ENCODE results near the gene OTOP1.

Gene OTOP1

GRCh38 chr4:4226606-4227438 is at the start of gene OTOP1:
TSS of gene OTOP1 (minus strand) at chr4:4226929. CDS start at chr4:4226864, 65 bp downstream.
- H3K4me3 ChIP-seq (replicated peaks in 1 of 2; ENCODE audit: low read depth in 2 of 2, low read length in 2 of 2) = no peak within 1 kb of the TSS
- no peak for DNase-seq (ENCODE audit: low read depth in 2 of 2)
- TF ChIP-seq CTCF (IDR thresholded peaks at IDR 0.05; ENCODE audit: low read depth, low read length) = no peak

GRCh38 chr4:4274226-4274625 is 47.5 kb upstream of the OTOP1 start:
- H3K4me3 ChIP-seq (replicated peaks in 1 of 2; ENCODE audit: low read depth in 2 of 2, low read length in 2 of 2) = no peak overlapping the region
- DNase-seq (ENCODE audit: low read depth in 2 of 2) = no peak
- no peak for TF ChIP-seq CTCF (IDR thresholded peaks at IDR 0.05; ENCODE audit: low read depth, low read length)

GRCh38 chr4:4271912-4272311 is 45.2 kb upstream of the OTOP1 start:
- no peak overlapping the region for H3K4me3 ChIP-seq (replicated peaks in 1 of 2; ENCODE audit: low read depth in 2 of 2, low read length in 2 of 2)
- DNase-seq (ENCODE audit: low read depth in 2 of 2) = peak; percentile 11 to 41
- TF ChIP-seq CTCF (IDR thresholded peaks at IDR 0.05; ENCODE audit: low read depth, low read length) = no peak

GRCh38 chr4:4270529-4270928 is 43.8 kb upstream of the OTOP1 start:
- TF ChIP-seq CTCF (IDR thresholded peaks at IDR 0.05; ENCODE audit: low read depth, low read length) = no peak
- H3K4me3 ChIP-seq (replicated peaks in 1 of 2; ENCODE audit: low read depth in 2 of 2, low read length in 2 of 2) = no peak overlapping the region
- DNase-seq (ENCODE audit: low read depth in 2 of 2) = peak in 1 of 2 donors; percentile 66

GRCh38 chr4:4269856-4270255 is 43.1 kb upstream of the OTOP1 start:
- DNase-seq (ENCODE audit: low read depth in 2 of 2) = peak; percentile 75 to 88
- no peak for TF ChIP-seq CTCF (IDR thresholded peaks at IDR 0.05; ENCODE audit: low read depth, low read length)

GRCh38 chr4:4269331-4269731 is 42.6 kb upstream of the OTOP1 start:
- H3K4me3 ChIP-seq (replicated peaks in 1 of 2; ENCODE audit: low read depth in 2 of 2, low read length in 2 of 2) = no peak overlapping the region
- no peak for TF ChIP-seq CTCF (IDR thresholded peaks at IDR 0.05; ENCODE audit: low read depth, low read length)
- DNase-seq (ENCODE audit: low read depth in 2 of 2) = no peak

More at GRCh38 chr4:4269856-4270255, 43.1 kb upstream of the OTOP1 start:
- no peak overlapping the region for H3K4me3 ChIP-seq (replicated peaks in 1 of 2; ENCODE audit: low read depth in 2 of 2, low read length in 2 of 2)

Data from cardiac fibroblast (primary cell).